SK-N-SH (cell line): ENCODE results near the gene BCL7C. TPM values are rescaled to one million over a fixed set of nuclear protein-coding genes. Genes with fewer than 3 reads are reported as not detected.

Experiments
- CTCF ChIA-PET: fragments of 300-600, 350-600 bp; formaldehyde crosslinking; extraction: SDS; loops from one replicate; lab custom pipeline; 2021; lab: Yijun Ruan, JAX
- POLR2A ChIA-PET: fragments of 350-600 bp; sonication (Branson Sonifier 250); formaldehyde crosslinking; extraction: SDS; loops from one replicate; lab custom pipeline; 2020; ENCODE audit warnings: antibody characterized with exemption, inconsistent platforms; lab: Yijun Ruan, JAX
- DNase-seq: peaks from one replicate; pipeline ENCODE4 v3.0.0; 2012
- H2AFZ ChIP-seq: fragments of 200-600 bp; sonication (generic); 2 replicates; pipeline ENCODE4 v1.8.1; 2016; ENCODE audit warnings: antibody characterized with exemption, mild to moderate bottlenecking, low read depth
- H3F3A ChIP-seq: fragments of 200-600 bp; sonication (generic); replicated peaks from 2 replicates; pipeline ENCODE3; 2016; ENCODE audit warnings: antibody characterized with exemption, mild to moderate bottlenecking; ENCODE audit not compliant: insufficient read depth
- H3K27ac ChIP-seq, 2 experiments: fragments of 200-500 bp in 1 of 2; fragments of 200-600 bp in 1 of 2; sonication (Bioruptor generic) in 1 of 2; sonication (generic), shearing (Covaris generic) in 1 of 2; 2 replicates each; pipeline versions ENCODE4 v1.5.1 to v1.6.1; 2014 to 2016; ENCODE audit warnings: low read depth in 2 of 2, inconsistent platforms in 1 of 2, low read length in 1 of 2, mild to moderate bottlenecking in 1 of 2, mixed read lengths in 1 of 2
- H3K27me3 ChIP-seq: fragments of 200-600 bp; sonication (generic), shearing (Covaris generic); 2 replicates; pipeline ENCODE4 v1.6.1; 2016; ENCODE audit warnings: mixed run types; ENCODE audit not compliant: insufficient read depth
- H3K36me3 ChIP-seq, 2 experiments: fragments of 200-500 bp in 1 of 2; fragments of 200-600 bp in 1 of 2; sonication (Bioruptor generic) in 1 of 2; sonication (generic) in 1 of 2; replicated peaks in 1 of 2; 2 replicates each; pipeline versions ENCODE3 to v1.5.1; 2014 to 2016; ENCODE audit warnings: low read length in 1 of 2, mild to moderate bottlenecking in 1 of 2; ENCODE audit not compliant: insufficient read depth in 2 of 2, control insufficient read depth in 1 of 2
- H3K4me1 ChIP-seq, 2 experiments: fragments of 200-500 bp in 1 of 2; fragments of 200-600 bp in 1 of 2; sonication (Bioruptor generic) in 1 of 2; sonication (generic), shearing (Covaris generic) in 1 of 2; 2 replicates each; pipeline versions ENCODE4 v1.5.1 to v1.6.1; 2014 to 2016; ENCODE audit warnings: low read depth in 1 of 2, low read length in 1 of 2, mixed run types in 1 of 2; ENCODE audit not compliant: insufficient read depth in 2 of 2, control insufficient read depth in 1 of 2
- H3K4me2 ChIP-seq: fragments of 200-600 bp; sonication (generic), shearing (Covaris generic); 2 replicates; pipeline ENCODE4 v1.6.1; 2017; ENCODE audit warnings: mixed run types
- H3K4me3 ChIP-seq, 2 experiments: fragments of 200-500 bp in 1 of 2; fragments of 200-600 bp in 1 of 2; sonication (Bioruptor generic) in 1 of 2; sonication (generic), shearing (Covaris generic) in 1 of 2; 2 replicates each; pipeline versions ENCODE4 v1.5.1 to v1.8.1; 2014 to 2016; ENCODE audit warnings: low read depth in 2 of 2, inconsistent platforms in 1 of 2, low read length in 1 of 2, mild to moderate bottlenecking in 1 of 2, mixed read lengths in 1 of 2, moderate library complexity in 1 of 2
- H3K79me2 ChIP-seq: fragments of 200-600 bp; sonication (generic); 2 replicates; pipeline ENCODE4 v1.8.1; 2017; ENCODE audit warnings: mild to moderate bottlenecking; ENCODE audit not compliant: insufficient read depth
- H3K9ac ChIP-seq: fragments of 200-600 bp; sonication (generic); 2 replicates; pipeline ENCODE4 v1.6.1; 2017; ENCODE audit warnings: mixed run types
- H3K9me2 ChIP-seq: fragments of 200-600 bp; sonication (generic); 2 replicates; pipeline ENCODE4 v1.6.1; 2017; ENCODE audit warnings: mixed run types
- H3K9me3 ChIP-seq: fragments of 200-600 bp; sonication (generic); 2 replicates; pipeline ENCODE4 v1.6.1; 2017; ENCODE audit warnings: mixed run types, mild to moderate bottlenecking, moderate library complexity
- H4K20me1 ChIP-seq: fragments of 200-600 bp; sonication (generic); 2 replicates; pipeline ENCODE4 v1.6.1; 2017; ENCODE audit warnings: mild to moderate bottlenecking, mixed run types; ENCODE audit not compliant: insufficient read depth
- CHD2 ChIP-seq: fragments of 150-350 bp; IDR thresholded peaks from 2 replicates; pipeline ENCODE4 v1.6.1; 2018; ENCODE audit warnings: low read length; ENCODE audit not compliant: partially characterized antibody
- ELF1 ChIP-seq: IDR thresholded peaks from 2 replicates; pipeline ENCODE4 v1.4.0; 2012
- FOXJ3 ChIP-seq: sonication (generic); formaldehyde crosslinking; IDR thresholded peaks from 2 replicates; pipeline ENCODE4 v1.5.1; 2020; ENCODE audit warnings: mild to moderate bottlenecking, missing genetic modification reagents
- GABPA ChIP-seq: IDR thresholded peaks from 2 replicates; pipeline ENCODE4 v1.4.0; 2012; ENCODE audit warnings: low read depth, mild to moderate bottlenecking
- GATA2 ChIP-seq: sonication (generic); formaldehyde crosslinking; IDR thresholded peaks from 2 replicates; pipeline ENCODE4 v1.5.0; 2020; ENCODE audit warnings: mild to moderate bottlenecking, missing genetic modification reagents
- MXI1 ChIP-seq: IDR thresholded peaks from 2 replicates; pipeline ENCODE4 v1.6.1; 2012; ENCODE audit warnings: mild to moderate bottlenecking, low read depth, low read length, improper control_type of control experiment
- NFIC ChIP-seq: IDR thresholded peaks from 2 replicates; pipeline ENCODE4 v1.4.0; 2012; ENCODE audit warnings: borderline replicate concordance
- NRF1 ChIP-seq: IDR thresholded peaks from 2 replicates; pipeline ENCODE4 v1.6.1; 2012; ENCODE audit warnings: low read depth, mild to moderate bottlenecking, low read length
- RFX5 ChIP-seq: IDR thresholded peaks from 2 replicates; pipeline ENCODE4 v1.6.1; 2012; ENCODE audit warnings: mild to moderate bottlenecking, improper control_type of control experiment, low read length
- SIN3A ChIP-seq: IDR thresholded peaks from 2 replicates; pipeline ENCODE4 v1.6.1; 2012; ENCODE audit warnings: low read depth, mild to moderate bottlenecking, low read length, moderate library complexity, borderline replicate concordance
- TEAD4 ChIP-seq: IDR thresholded peaks from 2 replicates; pipeline ENCODE4 v1.4.0; 2012; ENCODE audit warnings: mild to moderate bottlenecking, borderline replicate concordance; ENCODE audit not compliant: insufficient read depth
- YY1 ChIP-seq: IDR thresholded peaks from 2 replicates; pipeline ENCODE4 v1.4.0; 2012; ENCODE audit warnings: low read depth, mild to moderate bottlenecking
- WGBS: methylation state at CpG from one replicate; pipeline ENCODE4 v1.1.6; 2017; ENCODE audit warnings: low lambda C conversion rate; 5-methylcytosine and 5-hydroxymethylcytosine counted together
- polyA plus RNA-seq, 3 experiments: library from polyadenylated mRNA; depleted of rRNA; stranded (reverse); fragments of >200 nt; gene quantifications; 2 replicates each; pipeline ENCODE4 v1.2.3, GENCODE V29; 2012
- TF ChIP-seq, protein P1 (sequence below): fragments of 200-600 bp; sonication (generic); IDR thresholded peaks from 2 replicates; pipeline ENCODE4 v1.6.1; 2017; ENCODE audit warnings: antibody characterized with exemption, mild to moderate bottlenecking, moderate library complexity
- TF ChIP-seq, protein P2 (sequence below): fragments of 150-350 bp; IDR thresholded peaks from 2 replicates; pipeline ENCODE4 v1.6.1; 2017; ENCODE audit warnings: antibody characterized with exemption, low read length, low read depth, borderline replicate concordance
- TF ChIP-seq, protein P3 (sequence below): IDR thresholded peaks from 2 replicates; pipeline ENCODE4 v1.4.0; 2012; ENCODE audit warnings: low read depth
- TF ChIP-seq, protein P4 (sequence below): IDR thresholded peaks from 2 replicates; pipeline ENCODE4 v1.4.0; 2012; ENCODE audit warnings: low read depth, borderline replicate concordance
- TF ChIP-seq, protein P5 (sequence below): IDR thresholded peaks from 2 replicates; pipeline ENCODE4 v1.4.0; 2012; ENCODE audit warnings: low read depth, borderline replicate concordance

Gene BCL7C
- polyA plus RNA-seq, 1 of the 3 experiments (the other 2 are of a cell fraction), result 56.3 TPM

DNA sequence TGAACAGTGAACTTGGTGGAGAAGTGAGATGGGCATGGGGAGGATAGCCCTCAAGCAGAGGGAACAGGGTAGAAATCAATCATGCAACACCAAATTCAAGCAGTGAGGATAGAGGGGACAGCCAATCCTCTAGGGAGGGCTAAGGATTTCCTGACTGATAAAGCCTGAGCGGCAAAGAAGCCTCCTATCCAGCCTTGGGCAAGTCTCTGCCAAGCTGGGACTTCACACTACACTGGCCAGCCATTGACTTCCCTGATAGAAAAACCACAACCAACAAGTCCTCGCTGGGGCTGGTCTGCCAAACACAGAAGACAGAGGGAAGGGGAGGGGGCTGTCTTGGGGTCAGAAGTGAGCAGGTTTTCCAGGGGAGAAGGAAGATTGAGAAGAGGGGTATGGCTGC is 27.0 kb upstream of the BCL7C start (continued):
- TF ChIP-seq, protein P1, sequence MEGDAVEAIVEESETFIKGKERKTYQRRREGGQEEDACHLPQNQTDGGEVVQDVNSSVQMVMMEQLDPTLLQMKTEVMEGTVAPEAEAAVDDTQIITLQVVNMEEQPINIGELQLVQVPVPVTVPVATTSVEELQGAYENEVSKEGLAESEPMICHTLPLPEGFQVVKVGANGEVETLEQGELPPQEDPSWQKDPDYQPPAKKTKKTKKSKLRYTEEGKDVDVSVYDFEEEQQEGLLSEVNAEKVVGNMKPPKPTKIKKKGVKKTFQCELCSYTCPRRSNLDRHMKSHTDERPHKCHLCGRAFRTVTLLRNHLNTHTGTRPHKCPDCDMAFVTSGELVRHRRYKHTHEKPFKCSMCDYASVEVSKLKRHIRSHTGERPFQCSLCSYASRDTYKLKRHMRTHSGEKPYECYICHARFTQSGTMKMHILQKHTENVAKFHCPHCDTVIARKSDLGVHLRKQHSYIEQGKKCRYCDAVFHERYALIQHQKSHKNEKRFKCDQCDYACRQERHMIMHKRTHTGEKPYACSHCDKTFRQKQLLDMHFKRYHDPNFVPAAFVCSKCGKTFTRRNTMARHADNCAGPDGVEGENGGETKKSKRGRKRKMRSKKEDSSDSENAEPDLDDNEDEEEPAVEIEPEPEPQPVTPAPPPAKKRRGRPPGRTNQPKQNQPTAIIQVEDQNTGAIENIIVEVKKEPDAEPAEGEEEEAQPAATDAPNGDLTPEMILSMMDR, result no peak
- no peak for TF ChIP-seq SIN3A
- no peak for TF ChIP-seq FOXJ3 (CRISPR knock-in tag)
- no peak for TF ChIP-seq MXI1
- TF ChIP-seq TEAD4, result no peak
- no peak for TF ChIP-seq GABPA
- TF ChIP-seq, protein P2, sequence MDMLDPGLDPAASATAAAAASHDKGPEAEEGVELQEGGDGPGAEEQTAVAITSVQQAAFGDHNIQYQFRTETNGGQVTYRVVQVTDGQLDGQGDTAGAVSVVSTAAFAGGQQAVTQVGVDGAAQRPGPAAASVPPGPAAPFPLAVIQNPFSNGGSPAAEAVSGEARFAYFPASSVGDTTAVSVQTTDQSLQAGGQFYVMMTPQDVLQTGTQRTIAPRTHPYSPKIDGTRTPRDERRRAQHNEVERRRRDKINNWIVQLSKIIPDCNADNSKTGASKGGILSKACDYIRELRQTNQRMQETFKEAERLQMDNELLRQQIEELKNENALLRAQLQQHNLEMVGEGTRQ, result no peak
- no peak for TF ChIP-seq NRF1

DNA sequence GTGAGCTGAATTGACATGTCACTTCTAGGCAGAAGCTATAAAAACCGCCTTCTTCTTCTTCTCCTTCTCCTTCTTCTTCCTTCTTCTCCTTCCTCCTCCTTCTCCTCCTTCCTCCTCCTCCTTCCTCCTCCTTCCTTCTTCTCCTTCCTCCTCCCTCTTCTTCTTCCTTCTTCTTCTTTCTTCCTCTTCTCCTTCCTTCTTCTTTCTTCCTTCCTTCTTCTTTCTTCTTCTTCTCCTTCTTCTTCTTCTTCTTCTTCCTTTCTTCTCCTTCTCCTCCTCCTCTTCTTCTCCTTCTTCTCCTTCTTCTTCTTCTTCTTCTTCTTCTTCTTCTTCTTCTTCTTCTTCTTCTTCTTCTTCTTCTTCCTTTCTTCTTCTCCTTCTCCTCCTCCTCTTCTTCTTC is 24.7 kb upstream of the BCL7C start:
- no peaks in the 10 kb centered on the region for H3K9me3 ChIP-seq
- WGBS, result 92% methylated on average over 1 of the region's 1 CpG
- POLR2A ChIA-PET, result interaction anchor here (1.2 to 1.7 kb wide), 3 partner anchors 16 to 44 kb away, joined by 3 to 5 read pairs (median 3); partner anchors contain the start of gene CTF1

More for the DNA sequence above, 24.7 kb upstream of the BCL7C start:
- H3K9me2 ChIP-seq, result no peaks in the 10 kb centered on the region
- DNase-seq, result no peak
- H3K4me3 ChIP-seq, result no peak overlapping the region
- H3K79me2 ChIP-seq, result no peaks in the 10 kb centered on the region
- CTCF ChIA-PET, result interaction anchor here (0.9 to 7.4 kb wide), 4 partner anchors 16 to 114 kb away, joined by 3 to 48 read pairs (median 4); no protein-coding TSS in a partner anchor
- H4K20me1 ChIP-seq, result no peaks in the 10 kb centered on the region
- H3K4me2 ChIP-seq, result no peak overlapping the region
- no peaks in the 10 kb centered on the region; a peak in 1 of 4 replicates for H3K4me1 ChIP-seq
- H2AFZ ChIP-seq, result no peak overlapping the region
- H3K36me3 ChIP-seq, result peaks cover 0 to 3% of the 10 kb centered on the region in 2 experiments
- no peak overlapping the region for H3K9ac ChIP-seq
- no peak overlapping the region for H3K27ac ChIP-seq
- peaks cover 21% of the 10 kb centered on the region for H3F3A ChIP-seq
- no peaks in the 10 kb centered on the region for H3K27me3 ChIP-seq
- TF ChIP-seq YY1 (no peak), ELF1 (no peak), GABPA (no peak), RFX5 (no peak), GATA2 (CRISPR knock-in tag) (no peak), NFIC (no peak), CHD2 (no peak), MXI1 (no peak)
- TF ChIP-seq, protein P3, sequence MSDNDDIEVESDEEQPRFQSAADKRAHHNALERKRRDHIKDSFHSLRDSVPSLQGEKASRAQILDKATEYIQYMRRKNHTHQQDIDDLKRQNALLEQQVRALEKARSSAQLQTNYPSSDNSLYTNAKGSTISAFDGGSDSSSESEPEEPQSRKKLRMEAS, result no peak
- TF ChIP-seq, protein P4, sequence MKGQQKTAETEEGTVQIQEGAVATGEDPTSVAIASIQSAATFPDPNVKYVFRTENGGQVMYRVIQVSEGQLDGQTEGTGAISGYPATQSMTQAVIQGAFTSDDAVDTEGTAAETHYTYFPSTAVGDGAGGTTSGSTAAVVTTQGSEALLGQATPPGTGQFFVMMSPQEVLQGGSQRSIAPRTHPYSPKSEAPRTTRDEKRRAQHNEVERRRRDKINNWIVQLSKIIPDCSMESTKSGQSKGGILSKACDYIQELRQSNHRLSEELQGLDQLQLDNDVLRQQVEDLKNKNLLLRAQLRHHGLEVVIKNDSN, result no peak
- TF ChIP-seq, protein P5, sequence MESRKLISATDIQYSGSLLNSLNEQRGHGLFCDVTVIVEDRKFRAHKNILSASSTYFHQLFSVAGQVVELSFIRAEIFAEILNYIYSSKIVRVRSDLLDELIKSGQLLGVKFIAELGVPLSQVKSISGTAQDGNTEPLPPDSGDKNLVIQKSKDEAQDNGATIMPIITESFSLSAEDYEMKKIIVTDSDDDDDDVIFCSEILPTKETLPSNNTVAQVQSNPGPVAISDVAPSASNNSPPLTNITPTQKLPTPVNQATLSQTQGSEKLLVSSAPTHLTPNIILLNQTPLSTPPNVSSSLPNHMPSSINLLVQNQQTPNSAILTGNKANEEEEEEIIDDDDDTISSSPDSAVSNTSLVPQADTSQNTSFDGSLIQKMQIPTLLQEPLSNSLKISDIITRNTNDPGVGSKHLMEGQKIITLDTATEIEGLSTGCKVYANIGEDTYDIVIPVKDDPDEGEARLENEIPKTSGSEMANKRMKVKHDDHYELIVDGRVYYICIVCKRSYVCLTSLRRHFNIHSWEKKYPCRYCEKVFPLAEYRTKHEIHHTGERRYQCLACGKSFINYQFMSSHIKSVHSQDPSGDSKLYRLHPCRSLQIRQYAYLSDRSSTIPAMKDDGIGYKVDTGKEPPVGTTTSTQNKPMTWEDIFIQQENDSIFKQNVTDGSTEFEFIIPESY, result no peak
